GM12878 (cell line): ENCODE results near the gene TRIAP1. TPM values are rescaled to one million over a fixed set of nuclear protein-coding genes. Genes with fewer than 3 reads are reported as not detected.

ENCODE experiments used
- ATAC-seq: fragments of 200-7000 bp; cut with Tn5 transposase; 3 replicates; pipeline ENCODE4 v1.9.1; 2020; ENCODE audit warnings: mild to moderate bottlenecking, moderate library complexity
- BruUV-seq: library from RNA; stranded (reverse); fragments of 400-500 nt; replicated peaks from 2 replicates; lab custom pipeline; 2021; lab: Mats Ljungman, UMichigan
- CTCF ChIA-PET: fragments of 300-600 bp; sonication (Branson Sonifier 250); formaldehyde crosslinking; extraction: SDS; loops from one replicate; lab custom pipeline; 2021; ENCODE audit warnings: inconsistent platforms; lab: Yijun Ruan, JAX
- POLR2A ChIA-PET: fragments of 350-600 bp; formaldehyde crosslinking; extraction: SDS; loops from one replicate; lab custom pipeline; 2021; ENCODE audit warnings: inconsistent platforms; lab: Charles Lee
- RAD21 ChIA-PET: fragments of 300-600 bp; sonication (Branson Sonifier 250); formaldehyde crosslinking; loops from one replicate; lab custom pipeline; 2023; ENCODE audit warnings: antibody characterized with exemption; ENCODE audit not compliant: unreplicated experiment; lab: Charles Lee
- SMC1A ChIA-PET: fragments of 300-600 bp; sonication (Branson Sonifier 250); formaldehyde crosslinking; loops from one replicate; lab custom pipeline; 2023; ENCODE audit not compliant: unreplicated experiment, uncharacterized antibody; lab: Charles Lee
- DNase-seq: peaks from one replicate; pipeline ENCODE4 v3.0.0-alpha.2; 2011; ENCODE audit warnings: low read depth, low spot score
- FAIRE-seq: peaks from 3 replicates; lab custom pipeline; 2011; peaks lifted over from hg19 to GRCh38; lab: Jason Lieb, UNC
- H2AFZ ChIP-seq: 2 replicates; pipeline ENCODE4 v1.6.0; 2011; ENCODE audit warnings: low read depth, low read length, control low read depth; ENCODE audit not compliant: control insufficient read depth
- H3K27ac ChIP-seq: 2 replicates; pipeline ENCODE4 v1.5.1; 2011; ENCODE audit warnings: control low read depth; ENCODE audit not compliant: control insufficient read depth, insufficient read depth
- H3K27me3 ChIP-seq, 2 experiments: replicated peaks in 1 of 2; 2 replicates each; pipeline versions ENCODE4 v1.6.0 to v1.6.1; 2011; ENCODE audit warnings: low read length in 1 of 2; ENCODE audit not compliant: control insufficient read depth in 2 of 2, insufficient read depth in 2 of 2
- H3K36me3 ChIP-seq, 2 experiments: 2 replicates each; pipeline ENCODE4 v1.5.1; 2011; ENCODE audit warnings: low read length in 1 of 2; ENCODE audit not compliant: control insufficient read depth in 2 of 2, insufficient read depth in 2 of 2
- H3K4me1 ChIP-seq: 2 replicates; pipeline ENCODE4 v1.6.1; 2011; ENCODE audit warnings: mild to moderate bottlenecking, low read length, moderate library complexity, mixed read lengths; ENCODE audit not compliant: control insufficient read depth, insufficient read depth
- H3K4me2 ChIP-seq: 2 replicates; pipeline ENCODE4 v1.6.0; 2011; ENCODE audit warnings: control low read depth; ENCODE audit not compliant: control insufficient read depth, insufficient read depth
- H3K4me3 ChIP-seq: fragments of 200-600 bp; sonication (generic); 2 replicates; pipeline ENCODE4 v1.5.1; 2016
- H3K79me2 ChIP-seq: 2 replicates; pipeline ENCODE4 v1.6.0; 2011; ENCODE audit warnings: low read length; ENCODE audit not compliant: control insufficient read depth, insufficient read depth
- H3K9ac ChIP-seq: 2 replicates; pipeline ENCODE4 v1.8.0; 2011; ENCODE audit warnings: low read length, control low read depth, mixed read lengths; ENCODE audit not compliant: control insufficient read depth, insufficient read depth
- H3K9me3 ChIP-seq: replicated peaks from 3 replicates; pipeline ENCODE4 v1.5.1; 2011; ENCODE audit warnings: mild to moderate bottlenecking, low read length; ENCODE audit not compliant: control insufficient read depth, insufficient read depth
- H4K20me1 ChIP-seq: 2 replicates; pipeline ENCODE4 v1.6.0; 2011; ENCODE audit not compliant: control insufficient read depth, insufficient read depth
- CBFB ChIP-seq: IDR thresholded peaks from 2 replicates; pipeline ENCODE4 v1.6.1; 2016; ENCODE audit warnings: antibody characterized with exemption, low read depth
- E2F4 ChIP-seq: IDR thresholded peaks from 2 replicates; pipeline ENCODE4 v1.6.1; 2012; ENCODE audit warnings: low read depth, low read length, improper control_type of control experiment
- SREBF2 ChIP-seq: IDR thresholded peaks from 2 replicates; pipeline ENCODE4 v1.6.1; 2012; ENCODE audit warnings: mild to moderate bottlenecking, low read length
- TAF1 ChIP-seq: IDR thresholded peaks from 2 replicates; pipeline ENCODE4 v1.6.1; 2011; ENCODE audit warnings: mild to moderate bottlenecking, low read depth, low read length, borderline replicate concordance
- USF1 ChIP-seq: IDR thresholded peaks from 2 replicates; pipeline ENCODE4 v1.6.1; 2011; ENCODE audit warnings: borderline replicate concordance, low read depth, mild to moderate bottlenecking, moderate library complexity, mixed read lengths, low read length; ENCODE audit not compliant: insufficient read depth; ENCODE audit errors: extremely low read length
- YY1 ChIP-seq: IDR thresholded peaks from 2 replicates; pipeline ENCODE4 v1.6.1; 2011; ENCODE audit warnings: low read depth, mild to moderate bottlenecking, low read length
- WGBS: methylation state at CpG from one replicate; pipeline ENCODE4 v1.1.6; 2016; ENCODE audit warnings: low lambda C conversion rate; ENCODE audit not compliant: insufficient replicate concordance, insufficient coverage; ENCODE audit errors: missing lambda C conversion rate; 5-methylcytosine and 5-hydroxymethylcytosine counted together
- in situ Hi-C: fragments of 300-500 bp; cut with MboI; formaldehyde crosslinking; loops from 9 replicates; pipeline ENCODE4 v1.14.3; 2018; ENCODE audit warnings: mixed read lengths
- intact Hi-C: fragments of 100-400 bp; cut with micrococcal nuclease; formaldehyde crosslinking; loops from one replicate; pipeline ENCODE4 v1.14.2; 2022; ENCODE audit not compliant: unreplicated experiment
- polyA plus RNA-seq, 11 experiments: library from polyadenylated mRNA; depleted of rRNA in 4 of 11; unstranded in 6 of 11; stranded (reverse) in 5 of 11; fragments of >200 nt; fragmentation: Nextera tagmentation in 4 of 11; fragmentation: Illumina TruSeq in 1 of 11; extraction: Ambion mirVana in 4 of 11; extraction: Trizol in 1 of 11; gene quantifications; 1 replicate in 1 of 11; 2 replicates in 10 of 11; pipeline versions ENCODE4 v1.2.1 to v1.2.3, GENCODE V29; 2011 to 2016; ENCODE audit warnings: inconsistent platforms in 2 of 11, missing spikeins in 2 of 11, low read depth in 1 of 11
- total RNA-seq, 4 experiments: library from RNA; depleted of rRNA in 3 of 4; stranded (reverse); fragments of >200 nt in 3 of 4; fragmentation: Illumina TruSeq in 1 of 4; extraction: Trizol in 1 of 4; gene quantifications; 2 replicates each; pipeline versions ENCODE4 v1.2.1 to v1.2.3, GENCODE V29; 2013 to 2021
- TF ChIP-seq, protein P1 (sequence below): fragments of 450-650 bp; formaldehyde crosslinking; IDR thresholded peaks from 2 replicates; pipeline ENCODE4 v1.4.0; 2022; ENCODE audit warnings: mild to moderate bottlenecking, moderate library complexity

Gene TRIAP1
- total and polyA plus RNA-seq, 10 of the 15 experiments (the other 5 are each of a cell fraction or from before 2014, with no cell fraction given): 44.8 to 346 (median 80.8) TPM

- WGBS: 94% methylated on average over 1 of the region's 1 CpG
- POLR2A ChIA-PET: interaction anchor here (0.7 kb wide), 3 partner anchors 11 to 826 kb away, joined by 3 read pairs; no protein-coding TSS in a partner anchor
- no peak for FAIRE-seq
- H4K20me1 ChIP-seq: no peaks in the 10 kb centered on the region
- intact Hi-C loops: no loop called here
- no peaks in the 10 kb centered on the region for H3K36me3 ChIP-seq
- CTCF ChIA-PET: interaction anchor here (0.5 to 1.7 kb wide), 2 partner anchors 17 to 82 kb away, joined by 4 read pairs; no protein-coding TSS in a partner anchor
- H3K27me3 ChIP-seq: no peaks in the 10 kb centered on the region
- H3K9me3 ChIP-seq: no peaks in the 10 kb centered on the region
- DNase-seq: no peak
- no peak overlapping the region for H2AFZ ChIP-seq
- RAD21 ChIA-PET: no interaction called here
- SMC1A ChIA-PET: interaction anchor here (1.4 kb wide), 1 partner anchor 15 kb away, joined by 3 read pairs; no protein-coding TSS in a partner anchor
- ATAC-seq: no peak
- H3K9ac ChIP-seq: no peak overlapping the region
- in situ Hi-C loops: no loop called here
- BruUV-seq: no TSS peak
- TF ChIP-seq YY1 (no peak), E2F4 (no peak), TAF1 (no peak), SREBF2 (no peak), USF1 (no peak), CBFB (no peak)
- TF ChIP-seq, protein P1, sequence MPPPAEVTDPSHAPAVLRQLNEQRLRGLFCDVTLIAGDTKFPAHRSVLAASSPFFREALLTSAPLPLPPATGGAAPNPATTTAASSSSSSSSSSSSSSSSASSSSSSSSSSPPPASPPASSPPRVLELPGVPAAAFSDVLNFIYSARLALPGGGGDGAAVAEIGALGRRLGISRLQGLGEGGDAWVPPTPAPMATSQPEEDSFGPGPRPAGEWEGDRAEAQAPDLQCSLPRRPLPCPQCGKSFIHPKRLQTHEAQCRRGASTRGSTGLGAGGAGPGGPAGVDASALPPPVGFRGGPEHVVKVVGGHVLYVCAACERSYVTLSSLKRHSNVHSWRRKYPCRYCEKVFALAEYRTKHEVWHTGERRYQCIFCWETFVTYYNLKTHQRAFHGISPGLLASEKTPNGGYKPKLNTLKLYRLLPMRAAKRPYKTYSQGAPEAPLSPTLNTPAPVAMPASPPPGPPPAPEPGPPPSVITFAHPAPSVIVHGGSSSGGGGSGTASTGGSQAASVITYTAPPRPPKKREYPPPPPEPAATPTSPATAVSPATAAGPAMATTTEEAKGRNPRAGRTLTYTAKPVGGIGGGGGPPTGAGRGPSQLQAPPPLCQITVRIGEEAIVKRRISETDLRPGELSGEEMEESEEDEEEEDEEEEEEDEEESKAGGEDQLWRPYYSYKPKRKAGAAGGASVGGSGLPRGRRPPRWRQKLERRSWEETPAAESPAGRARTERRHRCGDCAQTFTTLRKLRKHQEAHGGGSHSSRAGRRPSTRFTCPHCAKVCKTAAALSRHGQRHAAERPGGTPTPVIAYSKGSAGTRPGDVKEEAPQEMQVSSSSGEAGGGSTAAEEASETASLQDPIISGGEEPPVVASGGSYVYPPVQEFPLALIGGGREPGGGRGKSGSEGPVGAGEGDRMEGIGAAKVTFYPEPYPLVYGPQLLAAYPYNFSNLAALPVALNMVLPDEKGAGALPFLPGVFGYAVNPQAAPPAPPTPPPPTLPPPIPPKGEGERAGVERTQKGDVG: no peak
- TF ChIP-seq, all 136 proteins: peak for 0
- no peaks in the 10 kb centered on the region for H3K79me2 ChIP-seq
- peaks cover 2% of the 10 kb centered on the region; the same call in 1 of the 2 replicates for H3K4me1 ChIP-seq
- no peak overlapping the region for H3K27ac ChIP-seq
- H3K4me3 ChIP-seq: no peak overlapping the region
- no peak overlapping the region for H3K4me2 ChIP-seq
Measured at GRCh38 chr12:120479458-120479857, 33.3 kb upstream of the TRIAP1 start.
